ENCODE measurements around the gene ZNRD2.

Gene ZNRD2

DNA sequence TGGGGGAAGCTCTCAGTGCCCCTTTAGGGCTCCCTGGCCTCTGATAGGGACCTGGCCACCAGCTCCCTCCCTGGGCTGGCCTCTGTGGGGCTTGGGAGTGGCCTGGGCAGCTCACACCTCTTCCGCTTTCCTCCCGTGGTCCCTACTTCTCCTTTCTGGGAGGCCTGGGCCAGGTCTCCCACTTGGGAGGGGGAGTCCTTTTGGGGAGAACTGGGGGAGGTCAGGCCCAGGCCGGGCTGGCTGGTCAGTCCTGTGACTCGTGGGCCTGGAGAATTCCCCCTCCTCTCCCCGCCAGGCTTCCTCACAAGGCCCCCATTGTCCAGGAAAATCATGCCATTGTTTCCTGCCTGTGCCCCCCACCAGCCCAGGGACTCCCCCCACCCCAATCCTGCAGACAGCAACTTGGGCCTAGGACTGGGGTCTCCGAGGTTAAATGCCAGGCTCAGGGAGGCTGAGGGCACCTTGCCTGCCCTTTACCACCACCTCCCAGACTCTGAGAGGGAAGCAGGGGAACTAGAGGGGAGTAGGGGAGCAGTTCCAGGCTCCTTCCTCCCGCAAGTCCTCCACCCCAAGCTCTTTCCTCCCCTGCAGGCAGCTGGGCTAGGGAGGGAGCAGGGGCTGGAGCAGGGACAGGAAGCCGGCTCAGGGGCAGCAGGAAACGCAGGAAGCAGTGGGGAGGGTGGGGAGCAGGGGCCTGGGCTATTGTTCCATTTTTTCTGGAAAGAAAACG is 40.9 kb downstream of the ZNRD2 start:
- no peak for DNase-seq (ENCODE audit: low read depth)
- no peak overlapping the region for H3K4me3 ChIP-seq (ENCODE audit: control insufficient read depth, low read depth, low read length)
- TF ChIP-seq, protein P1, sequence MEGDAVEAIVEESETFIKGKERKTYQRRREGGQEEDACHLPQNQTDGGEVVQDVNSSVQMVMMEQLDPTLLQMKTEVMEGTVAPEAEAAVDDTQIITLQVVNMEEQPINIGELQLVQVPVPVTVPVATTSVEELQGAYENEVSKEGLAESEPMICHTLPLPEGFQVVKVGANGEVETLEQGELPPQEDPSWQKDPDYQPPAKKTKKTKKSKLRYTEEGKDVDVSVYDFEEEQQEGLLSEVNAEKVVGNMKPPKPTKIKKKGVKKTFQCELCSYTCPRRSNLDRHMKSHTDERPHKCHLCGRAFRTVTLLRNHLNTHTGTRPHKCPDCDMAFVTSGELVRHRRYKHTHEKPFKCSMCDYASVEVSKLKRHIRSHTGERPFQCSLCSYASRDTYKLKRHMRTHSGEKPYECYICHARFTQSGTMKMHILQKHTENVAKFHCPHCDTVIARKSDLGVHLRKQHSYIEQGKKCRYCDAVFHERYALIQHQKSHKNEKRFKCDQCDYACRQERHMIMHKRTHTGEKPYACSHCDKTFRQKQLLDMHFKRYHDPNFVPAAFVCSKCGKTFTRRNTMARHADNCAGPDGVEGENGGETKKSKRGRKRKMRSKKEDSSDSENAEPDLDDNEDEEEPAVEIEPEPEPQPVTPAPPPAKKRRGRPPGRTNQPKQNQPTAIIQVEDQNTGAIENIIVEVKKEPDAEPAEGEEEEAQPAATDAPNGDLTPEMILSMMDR (IDR thresholded peaks at IDR 0.05; ENCODE audit: control insufficient read depth, insufficient read depth, low read depth, low read length, missing control alignments) = no peak

DNA sequence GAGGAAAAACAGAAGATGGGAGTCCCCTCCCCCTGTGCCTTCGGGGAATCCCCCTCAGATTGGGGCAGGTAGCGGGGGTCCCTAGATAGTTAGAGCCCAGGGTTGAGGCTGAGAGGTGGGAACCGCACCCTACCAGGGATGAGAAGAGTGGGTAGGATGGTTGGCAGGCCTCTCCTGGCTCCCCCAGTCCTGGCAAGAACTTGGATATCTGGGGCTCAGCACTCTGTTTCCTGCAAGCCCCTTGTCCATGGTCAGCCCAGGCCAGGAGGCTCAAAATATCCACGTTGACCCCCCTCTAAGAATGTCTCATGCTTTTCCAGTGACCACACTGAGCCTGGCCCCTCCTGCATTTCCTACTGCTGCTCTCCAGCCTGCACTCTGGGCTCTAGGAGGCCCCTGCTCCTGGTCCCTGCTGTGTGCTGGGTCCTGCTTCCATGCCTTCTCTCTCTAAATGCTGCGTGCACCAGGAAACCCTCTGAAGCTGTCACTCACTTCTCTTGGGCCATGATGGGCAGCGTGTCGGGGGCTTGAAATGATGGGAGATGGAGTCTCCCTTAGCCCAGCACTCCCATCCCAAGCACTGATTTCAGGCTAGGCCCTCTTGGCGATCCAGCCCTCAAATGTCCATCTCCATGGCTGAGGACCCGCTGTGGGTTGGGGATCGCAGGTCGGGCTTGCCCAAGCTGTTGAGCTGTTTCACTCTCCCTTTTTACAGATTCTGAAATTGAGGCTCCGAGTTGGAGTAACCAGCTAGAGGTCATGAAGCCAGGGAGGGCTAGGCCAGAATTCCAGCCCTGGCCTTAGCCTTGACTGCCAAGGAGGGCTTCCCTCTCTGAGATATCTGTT is 41.7 kb downstream of the ZNRD2 start:
- TF ChIP-seq, protein P1 (IDR thresholded peaks at IDR 0.05; ENCODE audit: control insufficient read depth, insufficient read depth, low read depth, low read length, missing control alignments) = no peak
- DNase-seq (ENCODE audit: low read depth) = no peak
- H3K4me3 ChIP-seq (ENCODE audit: control insufficient read depth, low read depth, low read length) = no peak overlapping the region; the same call in 1 of the 2 replicates

DNA sequence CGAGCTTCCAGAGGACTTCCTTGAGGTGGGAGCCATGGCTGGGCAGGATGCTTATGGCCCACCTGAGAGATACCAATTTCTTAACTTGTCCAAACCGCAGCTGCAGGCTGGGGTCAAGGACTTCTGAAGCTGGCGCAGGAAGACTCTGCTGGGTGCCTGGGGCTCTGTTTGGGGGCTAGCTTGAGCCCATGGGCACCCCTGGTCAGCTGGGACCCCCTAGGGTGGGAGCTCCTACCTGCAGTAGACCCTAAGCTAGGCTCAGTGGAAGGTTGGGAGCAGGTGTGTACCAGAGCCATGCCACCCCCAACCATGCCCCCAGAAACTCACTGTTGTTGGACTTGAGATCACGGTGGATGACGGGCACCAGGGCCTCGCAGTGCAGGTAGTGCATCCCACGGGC is 42.4 kb downstream of the ZNRD2 start:
- DNase-seq (ENCODE audit: low read depth) = no peak
- TF ChIP-seq, protein P1 (IDR thresholded peaks at IDR 0.05; ENCODE audit: control insufficient read depth, insufficient read depth, low read depth, low read length, missing control alignments) = no peak
- peak overlapping the region; percentile 76 for H3K4me3 ChIP-seq (ENCODE audit: control insufficient read depth, low read depth, low read length)

DNA sequence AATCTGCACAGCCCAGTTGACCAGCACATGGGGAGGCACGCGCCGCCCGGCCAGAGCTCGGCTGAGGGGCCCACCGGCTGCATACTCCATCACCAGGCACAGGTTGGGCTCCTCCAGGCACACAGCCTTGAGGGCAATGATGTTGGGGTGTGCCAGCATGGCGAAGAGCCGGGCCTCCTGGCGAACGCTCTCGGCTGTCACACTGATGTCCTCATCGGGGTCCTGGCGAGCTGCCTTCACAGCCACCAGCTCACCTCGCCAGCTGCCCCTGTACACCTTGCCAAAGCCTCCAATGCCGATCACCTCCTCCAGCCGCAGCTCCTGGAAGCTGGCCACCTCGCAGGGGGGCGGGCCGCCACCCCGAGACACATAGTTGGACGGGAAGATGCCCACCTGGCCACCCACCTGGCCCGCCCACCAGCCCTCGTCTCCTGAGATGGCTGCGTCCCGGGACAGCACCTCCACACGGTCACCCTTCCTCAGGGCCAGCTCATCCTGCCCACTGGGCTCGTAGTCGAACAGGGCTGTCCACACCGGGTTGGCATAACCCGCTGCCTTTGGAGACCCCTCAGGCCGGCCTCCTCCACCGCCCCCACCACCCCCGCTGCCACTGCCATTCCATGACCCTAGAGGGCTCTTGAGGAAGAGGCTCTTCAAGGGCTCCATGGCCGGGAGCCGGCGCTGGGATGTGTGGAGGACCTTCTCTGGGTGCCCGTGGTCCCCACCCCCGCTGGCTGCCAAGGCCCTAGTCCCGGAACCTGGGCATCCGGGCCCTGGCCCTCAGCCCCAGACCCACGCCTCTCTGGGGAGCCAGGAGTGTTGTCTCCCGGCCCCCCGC is 43.0 kb downstream of the ZNRD2 start:
- H3K4me3 ChIP-seq (ENCODE audit: control insufficient read depth, low read depth, low read length) = peak overlapping the region; percentile 76
- TF ChIP-seq, protein P1 (IDR thresholded peaks at IDR 0.05; ENCODE audit: control insufficient read depth, insufficient read depth, low read depth, low read length, missing control alignments) = no peak
- no peak for DNase-seq (ENCODE audit: low read depth)

DNA sequence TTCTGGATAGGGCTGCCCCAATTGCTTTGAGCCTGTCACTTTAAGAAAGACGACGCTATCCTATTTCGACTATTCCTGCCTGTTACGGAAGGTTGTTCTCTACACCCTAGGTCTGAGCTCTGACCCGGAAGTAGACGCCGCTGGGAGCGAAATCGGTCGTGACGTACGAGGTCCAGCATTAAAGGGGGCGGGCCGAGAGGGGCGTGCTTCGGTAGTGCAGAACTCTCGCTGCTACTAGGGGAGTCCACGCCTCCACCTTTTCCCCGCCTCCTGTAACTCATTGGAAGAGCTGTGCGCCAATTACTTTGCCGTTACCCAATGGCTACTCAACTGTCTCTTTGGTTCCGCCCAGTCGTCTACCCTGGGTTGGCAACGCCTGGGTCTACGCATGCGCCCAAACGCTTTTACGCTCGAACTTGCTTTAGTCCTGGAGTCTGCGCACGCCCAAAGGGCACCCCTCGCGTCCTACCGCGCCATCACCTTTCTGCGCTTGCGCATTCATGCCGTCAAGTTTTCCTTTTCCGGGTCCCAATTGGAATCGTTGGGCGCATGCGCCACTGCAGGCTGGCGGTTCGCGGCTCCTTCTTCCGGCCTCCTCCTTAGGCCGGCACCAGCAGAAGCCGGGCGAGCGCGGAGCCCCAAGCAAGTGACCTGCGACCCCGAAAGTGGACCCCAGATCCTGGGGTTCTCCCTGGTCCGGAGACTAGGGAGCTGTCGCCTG is 45.1 kb downstream of the ZNRD2 start, which contains the start of gene PCNX3:
TSS of gene PCNX3 (plus strand) at position 548 of the 721 bp plus-strand sequence. CDS start 536 bp downstream, outside the sequence.
- H3K4me3 ChIP-seq (ENCODE audit: control insufficient read depth, low read depth, low read length) = peak within 1 kb of the TSS; percentile 85
- TF ChIP-seq, protein P1 (IDR thresholded peaks at IDR 0.05; ENCODE audit: control insufficient read depth, insufficient read depth, low read depth, low read length, missing control alignments) = no peak
- peak; percentile 100 for DNase-seq (ENCODE audit: low read depth)
